Ecto neural progenitor cell (in vitro differentiated cells): ENCODE measurements around the gene RNASE13.

Experiments
- DNase-seq: peaks from one replicate; pipeline ENCODE4 v3.0.0-alpha.2; 2018; ENCODE audit warnings: low spot score

Gene RNASE13

GRCh38 chr14:21063479-21063878 is 28.9 kb upstream of the RNASE13 start:
- no peak for DNase-seq

GRCh38 chr14:21061347-21061668 is 26.7 kb upstream of the RNASE13 start:
- DNase-seq = no peak

GRCh38 chr14:21060614-21061346 is 26.2 kb upstream of the RNASE13 start:
- DNase-seq = no peak

GRCh38 chr14:21059842-21060613 is 25.4 kb upstream of the RNASE13 start:
- no peak for DNase-seq

- DNase-seq = no peak
Observed at GRCh38 chr14:21058903-21059302, 24.3 kb upstream of the RNASE13 start.

GRCh38 chr14:21057803-21058675 is 23.4 kb upstream of the RNASE13 start, which contains the start of gene RNASE8:
RNASE8 (plus strand) TSS chr14:21057822; CDS start chr14:21057893, 71 bp downstream.
- DNase-seq = no peak

GRCh38 chr14:21056520-21057163 is 22.0 kb upstream of the RNASE13 start:
- DNase-seq = no peak

GRCh38 chr14:21055432-21056117 is 21.0 kb upstream of the RNASE13 start:
- DNase-seq = no peak

- no peak for DNase-seq
Observed at GRCh38 chr14:21054768-21055145, 20.1 kb upstream of the RNASE13 start.

GRCh38 chr14:21054123-21054767 is 19.6 kb upstream of the RNASE13 start:
- DNase-seq = no peak

GRCh38 chr14:21053184-21054122 is 18.8 kb upstream of the RNASE13 start:
- DNase-seq = no peak

- DNase-seq = no peak
Observed at GRCh38 chr14:21050597-21050996, 16.0 kb upstream of the RNASE13 start.

GRCh38 chr14:21049271-21049673 is 14.7 kb upstream of the RNASE13 start:
- no peak for DNase-seq

GRCh38 chr14:21048638-21049037 is 14.0 kb upstream of the RNASE13 start:
- DNase-seq = no peak

GRCh38 chr14:21047378-21047781 is 12.8 kb upstream of the RNASE13 start:
- DNase-seq = no peak

GRCh38 chr14:21043974-21044618 is 9.5 kb upstream of the RNASE13 start:
- no peak for DNase-seq

GRCh38 chr14:21043387-21043973 is 8.9 kb upstream of the RNASE13 start:
- DNase-seq = no peak

- no peak for DNase-seq
Observed at GRCh38 chr14:21042918-21043317, 8.3 kb upstream of the RNASE13 start.
